Endometrial microvascular endothelial cells (primary cell): ENCODE measurements around the gene PGAM4. TPM values are rescaled to one million over a fixed set of nuclear protein-coding genes. Genes with fewer than 3 reads are reported as not detected.
"Not testable (repeated sequence)": the region's sequence is repeated elsewhere in the genome, so short reads cannot be mapped to it uniquely, and the experiment has no call there.

ENCODE experiments used
- in situ Hi-C: cut with HindIII; loops from 2 replicates; pipeline ENCODE4 v1.10.0; 2017; ENCODE audit warnings: low sequenced_read_pairs, low pct_unique_long_range_greater_than_20kb; ENCODE audit errors: inconsistent ontology term
- total RNA-seq: library from RNA; depleted of rRNA; stranded (reverse); fragments of >200 nt; gene quantifications from one replicate; pipeline ENCODE4 v1.2.3, GENCODE V29; 2015; ENCODE audit errors: inconsistent ontology term

The PGAM4 gene
- total RNA-seq, 1 donor from 2014 or later: not detected

DNA sequence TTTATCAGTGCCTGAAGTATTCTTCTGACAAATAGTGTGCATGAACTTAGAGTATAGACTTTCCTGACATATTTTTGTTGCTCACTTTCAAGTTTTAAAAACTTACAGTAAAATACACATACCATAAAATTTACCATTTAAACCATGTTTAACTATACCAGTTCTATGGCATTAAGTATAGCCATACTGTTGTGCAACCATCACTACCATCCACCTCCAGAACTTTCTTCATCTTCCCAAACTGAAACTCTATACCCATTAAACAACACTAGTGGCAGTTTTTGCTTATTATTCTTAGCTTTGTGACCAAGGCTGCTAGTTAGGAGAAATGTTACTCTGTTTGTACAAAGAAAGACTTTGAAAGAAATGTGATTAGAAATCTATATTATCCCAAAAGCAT, 33.1 kb downstream of the PGAM4 start:
- in situ Hi-C loops: no loop called here

- in situ Hi-C loops: no loop called here
Measured at GRCh38 chrX:77935886-77936285, 33.6 kb downstream of the PGAM4 start.

- in situ Hi-C loops: no loop called here
Measured at GRCh38 chrX:77930581-77930980, 38.9 kb downstream of the PGAM4 start.

- in situ Hi-C loops: no loop called here
Measured at GRCh38 chrX:77925764-77926163, 43.7 kb downstream of the PGAM4 start.

DNA sequence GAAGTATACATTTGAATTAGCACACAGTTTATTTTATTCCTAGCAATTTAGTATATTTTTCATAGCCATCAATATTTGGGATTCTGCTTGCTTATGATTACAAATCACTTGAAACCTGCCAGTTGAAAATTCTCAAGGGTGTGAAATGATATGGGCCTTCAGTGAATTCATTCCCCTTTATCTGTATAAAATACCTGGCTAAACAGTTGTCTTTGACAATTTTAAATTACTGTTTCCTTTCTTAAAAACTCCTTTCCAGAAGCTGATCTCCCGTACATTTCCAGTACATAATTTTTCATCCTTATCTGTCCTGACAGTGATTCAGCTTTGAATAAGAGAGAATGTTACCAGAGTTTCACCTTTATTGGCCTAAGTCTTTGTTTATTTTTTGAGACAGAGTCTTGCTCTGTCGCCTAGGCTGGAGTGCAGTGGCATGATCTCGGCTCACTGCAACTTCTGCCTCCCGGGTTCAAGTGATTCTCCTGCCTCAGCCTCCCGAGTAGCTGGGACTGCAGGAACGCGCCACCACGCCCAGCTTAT, 45.0 kb downstream of the PGAM4 start:
- in situ Hi-C loops: no loop called here

GRCh38 chrX:77922787-77923186, 46.7 kb downstream of the PGAM4 start:
- in situ Hi-C loops: no loop called here

DNA sequence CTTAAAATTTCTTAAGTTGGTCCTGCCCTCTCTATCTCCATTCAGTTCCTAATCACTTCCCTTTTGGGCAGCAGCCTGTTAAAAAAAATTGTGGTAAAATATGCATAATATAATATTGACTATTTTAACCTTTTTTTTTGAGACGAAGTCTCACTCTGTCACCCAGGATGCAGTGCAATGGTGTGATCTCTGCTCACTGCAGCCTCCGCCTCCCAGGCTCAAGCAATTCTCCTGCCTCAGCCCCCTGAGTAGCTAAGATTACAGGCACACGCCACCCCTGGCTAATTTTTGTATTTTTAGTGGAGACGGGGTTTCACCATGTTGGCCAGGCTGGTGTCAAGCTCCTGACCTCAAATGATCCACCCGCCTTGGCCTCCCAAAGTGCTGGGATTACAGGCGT, 50.1 kb downstream of the PGAM4 start:
- in situ Hi-C loops: not testable (repeated sequence)

- in situ Hi-C loops: no loop called here
Measured at GRCh38 chrX:77918568-77918967, 50.9 kb downstream of the PGAM4 start.

Other genes starting within 250 kb of the PGAM4 start
- 31.5 TPM for gene ATRX, start 183.4 kb downstream of the PGAM4 start, total RNA-seq
- gene MAGT1, start 74.2 kb downstream of the PGAM4 start, total RNA-seq: 108 TPM
- 345 TPM for gene COX7B, start 70.2 kb downstream of the PGAM4 start, total RNA-seq
- gene ATP7A, start 58.9 kb downstream of the PGAM4 start, total RNA-seq: 9.6 TPM
- gene PGK1, start 134.6 kb upstream of the PGAM4 start, total RNA-seq: 400 TPM
- gene TAF9B, start 170.0 kb upstream of the PGAM4 start, total RNA-seq: 31.3 TPM